NCI-H146 (cell line): ENCODE data around the gene FBXO48.

Experiments used
- DNase-seq: peaks from one replicate; lab custom pipeline; 2025; lab: John Stamatoyannopoulos, UW

The FBXO48 gene

DNA sequence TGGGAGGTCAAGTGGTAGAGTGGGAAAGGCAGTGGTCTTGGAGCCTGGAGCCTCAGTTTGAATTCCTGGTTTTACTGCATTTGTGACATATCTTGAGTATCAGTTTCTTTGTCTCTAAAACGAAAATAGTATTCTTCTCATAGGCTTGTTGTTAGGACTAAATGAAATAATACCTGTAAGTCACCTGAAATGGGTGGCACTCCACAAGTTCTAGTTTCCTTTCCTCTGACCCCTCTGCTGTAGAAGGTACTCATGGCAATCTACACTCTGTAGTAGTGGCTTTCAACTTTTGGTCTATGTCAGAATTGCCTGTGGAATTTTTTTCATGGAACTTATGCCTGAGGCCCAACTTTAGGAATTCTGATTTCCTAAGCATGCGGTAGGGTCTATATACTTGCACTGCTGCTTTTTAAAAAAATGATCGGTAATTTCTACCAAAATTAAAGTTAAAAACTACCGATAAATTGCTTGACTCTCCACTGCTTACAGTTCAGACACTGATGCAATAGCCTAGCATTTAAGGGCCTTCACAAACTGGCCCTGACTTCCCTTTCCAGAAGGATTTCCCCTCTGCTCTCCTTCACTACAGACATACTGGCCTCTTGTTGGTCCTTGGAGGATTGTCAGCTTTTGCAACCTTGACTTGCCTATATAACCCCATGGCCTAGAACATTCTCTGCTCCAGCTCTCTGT is 54.8 kb downstream of the FBXO48 start:
- DNase-seq: no peak

- DNase-seq: no peak
Observed at GRCh38 chr2:68411397-68412126, 55.5 kb downstream of the FBXO48 start.
